ENCODE results near the gene NBPF1.
"Not testable (repeated sequence)": the region's sequence is repeated elsewhere in the genome, so short reads cannot be mapped to it uniquely, and the experiment has no call there.

NBPF1 gene

GRCh38 chr1:16587639-16588038 lies 25.7 kb downstream of the NBPF1 start:
- H3K27me3 ChIP-seq (ENCODE audit: insufficient read depth, low read length); H3K4me3 ChIP-seq (ENCODE audit: low read length); H3K4me1 ChIP-seq (ENCODE audit: insufficient read depth, low read length); H3K36me3 ChIP-seq (ENCODE audit: insufficient read depth, low read depth, low read length); H3K9me3 ChIP-seq (ENCODE audit: insufficient read depth, low read depth, low read length); H3K9ac ChIP-seq (ENCODE audit: low read depth, low read length); H3K27ac ChIP-seq (ENCODE audit: low read length): not testable (repeated sequence)

GRCh38 chr1:16565324-16565723 lies 48.0 kb downstream of the NBPF1 start:
- H3K36me3 ChIP-seq (ENCODE audit: insufficient read depth, low read depth, low read length); H3K9ac ChIP-seq (ENCODE audit: low read depth, low read length): not testable (repeated sequence)

GRCh38 chr1:16561035-16561434 lies 52.3 kb downstream of the NBPF1 start:
- H3K9me3 ChIP-seq (ENCODE audit: insufficient read depth, low read depth, low read length); H3K4me1 ChIP-seq (ENCODE audit: insufficient read depth, low read length); H3K27ac ChIP-seq (ENCODE audit: low read length); H3K4me3 ChIP-seq (ENCODE audit: low read length); H3K9ac ChIP-seq (ENCODE audit: low read depth, low read length); H3K36me3 ChIP-seq (ENCODE audit: insufficient read depth, low read depth, low read length); H3K27me3 ChIP-seq (ENCODE audit: insufficient read depth, low read length): not testable (repeated sequence)

More at GRCh38 chr1:16565324-16565723, 48.0 kb downstream of the NBPF1 start:
- not testable (repeated sequence) for H3K4me3 ChIP-seq (ENCODE audit: low read length); H3K4me1 ChIP-seq (ENCODE audit: insufficient read depth, low read length); H3K27ac ChIP-seq (ENCODE audit: low read length); H3K27me3 ChIP-seq (ENCODE audit: insufficient read depth, low read length); H3K9me3 ChIP-seq (ENCODE audit: insufficient read depth, low read depth, low read length)

- H3K36me3 ChIP-seq (ENCODE audit: insufficient read depth, low read depth, low read length); H3K9ac ChIP-seq (ENCODE audit: low read depth, low read length); H3K27ac ChIP-seq (ENCODE audit: low read length); H3K9me3 ChIP-seq (ENCODE audit: insufficient read depth, low read depth, low read length); H3K4me3 ChIP-seq (ENCODE audit: low read length); H3K27me3 ChIP-seq (ENCODE audit: insufficient read depth, low read length); H3K4me1 ChIP-seq (ENCODE audit: insufficient read depth, low read length): not testable (repeated sequence)
Measured at GRCh38 chr1:16560498-16560897, 52.9 kb downstream of the NBPF1 start.

- not testable (repeated sequence) for H3K9me3 ChIP-seq (ENCODE audit: insufficient read depth, low read depth, low read length)
Measured at GRCh38 chr1:16559688-16560087, 53.7 kb downstream of the NBPF1 start.

GRCh38 chr1:16557034-16557433 lies 56.3 kb downstream of the NBPF1 start:
- not testable (repeated sequence) for H3K27me3 ChIP-seq (ENCODE audit: insufficient read depth, low read length); H3K4me1 ChIP-seq (ENCODE audit: insufficient read depth, low read length); H3K9me3 ChIP-seq (ENCODE audit: insufficient read depth, low read depth, low read length); H3K27ac ChIP-seq (ENCODE audit: low read length); H3K4me3 ChIP-seq (ENCODE audit: low read length); H3K9ac ChIP-seq (ENCODE audit: low read depth, low read length); H3K36me3 ChIP-seq (ENCODE audit: insufficient read depth, low read depth, low read length)

More at GRCh38 chr1:16559688-16560087, 53.7 kb downstream of the NBPF1 start:
- not testable (repeated sequence) for H3K36me3 ChIP-seq (ENCODE audit: insufficient read depth, low read depth, low read length); H3K9ac ChIP-seq (ENCODE audit: low read depth, low read length); H3K4me3 ChIP-seq (ENCODE audit: low read length); H3K27ac ChIP-seq (ENCODE audit: low read length); H3K4me1 ChIP-seq (ENCODE audit: insufficient read depth, low read length); H3K27me3 ChIP-seq (ENCODE audit: insufficient read depth, low read length)

- H3K36me3 ChIP-seq (ENCODE audit: insufficient read depth, low read depth, low read length); H3K27ac ChIP-seq (ENCODE audit: low read length); H3K9me3 ChIP-seq (ENCODE audit: insufficient read depth, low read depth, low read length); H3K4me1 ChIP-seq (ENCODE audit: insufficient read depth, low read length); H3K9ac ChIP-seq (ENCODE audit: low read depth, low read length); H3K4me3 ChIP-seq (ENCODE audit: low read length); H3K27me3 ChIP-seq (ENCODE audit: insufficient read depth, low read length): not testable (repeated sequence)
Measured at GRCh38 chr1:16553244-16553643, 60.1 kb downstream of the NBPF1 start.

GRCh38 chr1:16550212-16550918 lies 63.0 kb downstream of the NBPF1 start:
- not testable (repeated sequence) for H3K9me3 ChIP-seq (ENCODE audit: insufficient read depth, low read depth, low read length); H3K9ac ChIP-seq (ENCODE audit: low read depth, low read length); H3K27me3 ChIP-seq (ENCODE audit: insufficient read depth, low read length); H3K4me1 ChIP-seq (ENCODE audit: insufficient read depth, low read length); H3K27ac ChIP-seq (ENCODE audit: low read length); H3K4me3 ChIP-seq (ENCODE audit: low read length); H3K36me3 ChIP-seq (ENCODE audit: insufficient read depth, low read depth, low read length)

- not testable (repeated sequence) for H3K27me3 ChIP-seq (ENCODE audit: insufficient read depth, low read length); H3K9ac ChIP-seq (ENCODE audit: low read depth, low read length); H3K36me3 ChIP-seq (ENCODE audit: insufficient read depth, low read depth, low read length); H3K9me3 ChIP-seq (ENCODE audit: insufficient read depth, low read depth, low read length); H3K27ac ChIP-seq (ENCODE audit: low read length); H3K4me3 ChIP-seq (ENCODE audit: low read length); H3K4me1 ChIP-seq (ENCODE audit: insufficient read depth, low read length)
Measured at GRCh38 chr1:16549545-16549944, 63.8 kb downstream of the NBPF1 start.

- not testable (repeated sequence) for H3K4me1 ChIP-seq (ENCODE audit: insufficient read depth, low read length); H3K27ac ChIP-seq (ENCODE audit: low read length); H3K36me3 ChIP-seq (ENCODE audit: insufficient read depth, low read depth, low read length); H3K4me3 ChIP-seq (ENCODE audit: low read length); H3K9ac ChIP-seq (ENCODE audit: low read depth, low read length); H3K9me3 ChIP-seq (ENCODE audit: insufficient read depth, low read depth, low read length); H3K27me3 ChIP-seq (ENCODE audit: insufficient read depth, low read length)
Measured at GRCh38 chr1:16547502-16548241, 65.7 kb downstream of the NBPF1 start.

- H3K4me1 ChIP-seq (ENCODE audit: insufficient read depth, low read length); H3K9ac ChIP-seq (ENCODE audit: low read depth, low read length); H3K9me3 ChIP-seq (ENCODE audit: insufficient read depth, low read depth, low read length); H3K27ac ChIP-seq (ENCODE audit: low read length); H3K27me3 ChIP-seq (ENCODE audit: insufficient read depth, low read length); H3K36me3 ChIP-seq (ENCODE audit: insufficient read depth, low read depth, low read length): not testable (repeated sequence)
- peak overlapping the region; percentile 23; the same call in 1 of the 2 replicates for H3K4me3 ChIP-seq (ENCODE audit: low read length)
Measured at GRCh38 chr1:16545682-16546095, 67.7 kb downstream of the NBPF1 start.

GRCh38 chr1:16540421-16540893 lies 72.9 kb downstream of the NBPF1 start:
- not testable (repeated sequence) for H3K9me3 ChIP-seq (ENCODE audit: insufficient read depth, low read depth, low read length); H3K36me3 ChIP-seq (ENCODE audit: insufficient read depth, low read depth, low read length); H3K4me1 ChIP-seq (ENCODE audit: insufficient read depth, low read length); H3K9ac ChIP-seq (ENCODE audit: low read depth, low read length); H3K27ac ChIP-seq (ENCODE audit: low read length)
- H3K4me3 ChIP-seq (ENCODE audit: low read length) = peak overlapping the region; percentile 51
- H3K27me3 ChIP-seq (ENCODE audit: insufficient read depth, low read length) = peaks cover 14% of the 10 kb centered on the region; the same call in 1 of the 2 replicates

Data from iPS-20b (cell line).